Stimulated activated CD8-positive, alpha-beta memory T cell treated with anti-CD3 and anti-CD28 coated beads, Interleukin-2, amount 100 ng/mL, for 48 hours (primary cell): ENCODE results near the gene GPR83.
"Not testable (repeated sequence)": the region's sequence is repeated elsewhere in the genome, so short reads cannot be mapped to it uniquely, and the experiment has no call there.

Experiments used
- DNase-seq, 2 donors: peaks; one replicate each; pipeline ENCODE4 v3.0.0-alpha.2; 2020; ENCODE audit warnings: low read depth in 2 of 2

The GPR83 gene

DNA sequence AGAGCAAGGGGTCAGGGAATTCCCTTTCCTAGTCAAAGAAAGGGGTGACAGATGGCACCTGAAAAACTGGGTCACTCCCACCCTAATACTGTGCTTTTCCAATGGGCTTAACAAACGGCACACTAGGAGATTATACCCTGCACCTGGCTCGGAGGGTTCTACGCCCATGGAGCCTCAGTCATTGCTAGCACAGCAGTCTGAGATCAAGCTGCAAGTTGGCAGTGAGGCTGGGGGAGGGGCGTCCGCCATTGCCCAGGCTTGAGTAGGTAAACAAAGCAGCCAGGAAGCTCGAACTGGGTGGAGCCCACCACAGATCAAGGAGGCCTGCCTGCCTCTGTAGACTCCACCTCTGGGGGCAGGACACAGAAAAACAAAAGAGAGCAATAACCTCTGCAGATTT, 30.6 kb downstream of the GPR83 start:
- DNase-seq: not testable (repeated sequence)

DNA sequence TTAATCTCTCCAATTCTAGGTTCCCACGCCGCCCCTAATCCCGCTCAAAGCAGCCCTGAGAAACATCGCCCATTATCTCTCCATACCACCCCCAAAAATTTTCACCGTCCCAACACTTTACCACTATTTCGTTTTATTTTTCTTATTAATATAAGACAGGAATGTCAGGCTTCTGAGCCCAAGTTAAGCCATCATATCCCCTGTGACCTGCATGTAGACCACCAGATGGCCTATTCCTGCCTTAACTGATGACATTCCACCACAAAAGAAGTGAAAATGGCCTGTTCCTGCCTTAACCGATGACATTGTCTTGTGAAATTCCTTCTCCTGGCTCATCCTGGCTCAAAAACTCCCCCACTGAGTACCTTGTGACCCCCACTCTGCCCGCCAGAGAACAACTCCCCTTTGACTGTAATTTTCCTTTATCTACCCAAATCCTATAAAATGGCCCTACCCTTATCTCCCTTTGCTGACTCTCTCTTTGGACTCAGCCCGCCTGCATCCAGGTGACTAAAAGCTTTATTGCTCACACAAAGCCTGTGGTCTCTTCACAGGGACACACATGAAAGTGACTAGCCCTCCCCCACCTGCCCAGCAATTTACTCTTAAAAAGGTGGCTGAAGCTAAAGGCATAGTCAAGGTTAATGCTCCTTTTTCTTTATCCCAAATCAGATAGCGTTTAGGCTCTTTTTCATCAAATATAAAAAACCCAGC, 50.2 kb downstream of the GPR83 start:
- not testable (repeated sequence) for DNase-seq

DNA sequence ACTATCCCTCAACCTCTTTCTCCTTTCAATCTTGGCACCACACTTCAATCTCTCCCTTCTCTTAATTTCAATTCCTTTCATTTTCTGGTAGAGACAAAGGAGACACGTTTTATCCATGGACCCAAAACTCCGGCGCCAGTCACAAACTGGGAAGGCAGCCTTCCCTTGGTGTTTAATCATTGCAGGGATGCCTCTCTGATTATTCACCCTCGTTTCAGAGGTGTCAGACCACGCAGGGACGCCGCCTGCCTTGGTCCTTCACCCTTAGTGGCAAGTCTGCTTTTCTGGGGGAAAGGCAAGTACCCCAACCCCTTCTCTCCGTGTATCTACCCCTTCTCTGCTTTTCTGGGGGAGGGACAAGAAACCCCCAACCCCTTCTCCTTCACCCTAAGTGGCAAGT, 54.9 kb downstream of the GPR83 start:
- DNase-seq: not testable (repeated sequence)

DNA sequence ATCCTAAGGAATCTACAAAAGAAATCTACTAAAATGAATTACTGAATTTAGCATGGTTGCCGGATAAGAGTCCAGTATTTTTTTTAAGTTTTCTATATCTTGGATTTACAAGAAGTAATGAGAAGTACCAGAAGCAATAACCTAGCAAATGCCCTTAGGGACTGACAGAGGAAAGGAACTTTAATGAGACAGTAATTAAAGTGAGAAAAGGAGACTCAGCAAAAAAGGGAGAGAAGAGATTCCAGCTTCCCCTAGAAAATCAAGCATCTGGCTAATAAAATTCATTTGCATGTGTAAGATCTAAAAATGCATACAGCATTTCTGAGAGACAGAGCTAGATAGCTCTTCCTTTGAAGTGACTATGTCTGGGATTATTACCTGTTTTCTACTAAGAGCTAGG, 57.7 kb downstream of the GPR83 start:
- no peak for DNase-seq

DNA sequence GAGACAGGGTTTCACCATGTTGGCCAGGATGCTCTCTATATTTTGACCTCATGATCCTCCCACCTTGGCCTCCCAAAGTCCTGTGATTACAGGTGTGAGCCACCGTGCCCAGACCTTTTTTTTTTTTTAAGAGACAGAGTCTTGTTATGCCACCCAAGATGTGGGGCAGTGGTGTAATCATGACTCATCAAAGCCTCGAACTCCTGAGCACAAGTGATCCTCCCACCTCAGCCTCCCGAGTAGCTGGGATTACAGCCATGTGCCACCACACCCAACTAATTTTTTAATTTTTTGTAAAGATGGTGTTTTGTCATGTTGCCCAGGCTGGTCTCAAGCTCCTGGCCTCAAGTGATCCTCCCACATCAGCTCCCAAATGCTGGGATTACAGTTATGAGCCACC, 59.0 kb downstream of the GPR83 start:
- DNase-seq: no peak

DNA sequence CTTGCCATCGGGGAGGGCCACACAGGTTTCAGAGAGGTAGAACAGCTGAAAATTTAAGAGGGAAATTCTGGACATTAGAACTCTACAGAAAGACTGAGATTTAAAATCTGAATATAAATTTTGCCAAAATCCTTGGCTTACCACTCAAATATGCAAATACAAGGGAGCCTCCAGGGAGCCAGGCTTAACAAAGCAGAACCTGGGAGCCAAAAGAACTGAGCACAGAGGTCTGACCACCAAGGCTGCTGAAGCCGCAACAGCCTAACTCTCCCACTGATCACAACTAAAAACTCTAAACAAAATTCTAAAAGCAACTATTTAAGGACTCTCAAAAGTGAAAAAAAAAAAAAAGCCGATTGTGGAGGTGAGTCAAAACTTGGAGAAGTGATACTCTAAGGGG, 62.6 kb downstream of the GPR83 start:
- DNase-seq: no peak

DNA sequence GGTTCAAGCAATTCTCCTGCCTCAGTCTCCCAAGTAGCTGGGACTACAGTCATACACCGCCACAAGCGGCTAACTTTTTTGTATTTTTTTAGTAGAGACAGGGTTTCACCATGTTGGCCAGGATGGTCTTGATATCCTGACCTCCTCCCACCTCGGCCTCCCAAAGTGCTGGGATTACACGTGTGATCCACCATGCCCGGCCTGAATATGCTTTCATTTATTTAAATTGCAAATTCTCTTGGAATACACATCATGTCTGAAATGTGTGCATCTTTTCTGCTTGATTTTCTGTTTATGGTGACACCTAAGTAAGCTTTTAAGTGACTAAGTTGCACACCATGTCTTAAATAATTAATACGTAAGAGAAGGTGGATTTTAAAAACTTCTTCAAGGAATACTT, 65.2 kb downstream of the GPR83 start:
- DNase-seq: no peak

DNA sequence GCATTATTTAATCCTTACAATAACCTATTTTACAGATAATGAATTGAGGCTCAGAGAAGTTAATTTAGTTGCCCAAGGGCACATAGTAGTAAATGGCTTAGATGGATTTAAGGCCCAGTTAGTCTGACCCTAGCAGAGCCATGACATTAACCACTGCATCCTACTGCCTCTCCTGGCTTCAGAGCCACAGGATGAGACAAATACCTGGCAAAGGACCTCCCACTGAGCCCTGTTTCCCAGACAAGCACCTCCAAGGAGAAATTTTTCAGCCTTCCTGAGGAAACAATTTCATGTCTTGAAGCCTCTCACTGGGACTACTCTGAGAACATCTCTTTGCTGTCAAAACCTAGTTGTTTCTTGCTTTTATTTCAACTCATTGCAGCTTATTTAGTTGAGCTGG, 68.4 kb downstream of the GPR83 start:
- DNase-seq: no peak

DNA sequence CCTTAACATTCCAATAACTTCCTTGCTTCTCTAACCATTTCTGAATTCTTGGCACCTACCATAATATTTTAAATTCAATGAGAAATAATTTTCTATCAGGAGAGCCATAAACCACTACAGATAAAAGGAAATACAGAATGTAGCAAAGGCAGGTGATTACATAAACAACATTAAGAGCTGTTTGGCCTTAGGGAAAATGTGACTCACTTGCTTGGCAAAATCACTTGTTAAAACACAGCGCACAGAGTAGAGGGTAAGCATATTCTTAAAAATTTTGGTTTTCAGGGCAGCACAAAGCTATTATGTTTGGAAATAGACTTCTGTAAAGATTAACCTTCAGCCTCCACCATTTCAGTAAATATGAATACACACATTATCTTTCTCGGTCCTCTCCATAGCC, 70.4 kb downstream of the GPR83 start:
- no peak for DNase-seq

DNA sequence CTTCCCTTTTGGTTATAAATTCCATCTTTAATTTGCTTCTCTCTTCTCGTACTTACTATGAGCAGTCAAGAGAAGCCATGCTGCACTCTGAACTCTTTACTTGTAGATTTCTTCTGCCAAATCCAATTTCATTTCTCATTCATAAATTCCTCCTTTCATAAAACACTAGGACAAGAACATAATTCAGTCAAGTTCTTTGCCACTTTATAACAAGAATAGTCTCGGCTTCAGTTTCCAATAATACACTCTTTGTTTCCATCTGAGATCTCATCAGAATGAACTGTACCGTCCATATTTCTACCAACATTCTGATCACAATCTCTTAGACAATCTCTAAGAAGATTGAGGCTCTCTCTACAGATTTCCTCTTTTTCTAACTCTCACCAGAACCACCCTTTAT, 71.7 kb downstream of the GPR83 start:
- no peak for DNase-seq

DNA sequence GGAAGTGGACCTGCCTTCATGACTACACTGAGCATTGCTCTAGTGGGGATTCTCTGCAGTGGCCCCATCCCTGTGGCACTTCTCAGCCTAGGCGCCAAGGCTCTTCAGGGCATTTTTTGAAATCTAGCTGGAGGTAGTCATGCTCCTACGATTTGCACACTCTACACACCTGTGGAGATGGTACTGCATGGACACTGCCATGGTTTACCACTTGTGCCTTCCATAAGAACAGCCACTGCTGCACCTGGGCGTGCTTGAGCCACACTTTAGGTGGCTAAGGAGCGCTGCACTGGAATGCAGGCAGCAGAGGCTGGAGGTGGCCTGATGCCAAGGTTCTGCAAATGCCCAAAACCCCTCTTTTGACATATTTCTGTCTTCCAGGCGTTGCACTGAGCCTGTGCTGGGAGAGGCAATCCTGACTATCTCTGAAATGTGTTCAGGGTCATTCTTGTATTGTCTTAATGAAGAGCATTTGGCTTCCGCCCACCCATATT, 72.6 kb downstream of the GPR83 start:
- no peak for DNase-seq
